Caco-2 (cell line): ENCODE results near the gene LRRC74A. TPM values are rescaled to one million over a fixed set of nuclear protein-coding genes. Genes with fewer than 3 reads are reported as not detected.
A peak's percentile ranks its signal among the peaks of the same experiment; 100 is the strongest.

Experiments used
- BruUV-seq: library from RNA; stranded (reverse); fragments of 400-500 nt; replicated peaks from 2 replicates; lab custom pipeline; 2021; lab: Mats Ljungman, UMichigan
- CTCF ChIA-PET: fragments of 300-600 bp; sonication (Branson Sonifier 250); formaldehyde crosslinking; loops from one replicate; lab custom pipeline; 2022; ENCODE audit warnings: antibody characterized with exemption; lab: Charles Lee
- POLR2A ChIA-PET: fragments of 300-600 bp; sonication (Branson Sonifier 250); formaldehyde crosslinking; loops from one replicate; lab custom pipeline; 2022; ENCODE audit warnings: antibody characterized with exemption; lab: Charles Lee
- DNase-seq, 2 experiments: peaks; one replicate each; pipeline versions ENCODE4 v3.0.0 to v3.0.0-alpha.2; 2020 to 2022
- H3K27me3 ChIP-seq: replicated peaks from 2 replicates; pipeline ENCODE4 v1.6.0; 2011; ENCODE audit warnings: low read length; ENCODE audit not compliant: control insufficient read depth, insufficient read depth
- H3K36me3 ChIP-seq: 2 replicates; pipeline ENCODE4 v1.5.1; 2011; ENCODE audit warnings: low read length; ENCODE audit not compliant: control insufficient read depth, insufficient read depth
- H3K4me1 ChIP-seq: fragments of 250-450 bp; sonication (Bioruptor Pico); 2 replicates; pipeline ENCODE4 v1.5.1; 2020; ENCODE audit warnings: mild to moderate bottlenecking
- H3K4me3 ChIP-seq: 2 replicates; pipeline ENCODE4 v1.5.1; 2011; ENCODE audit warnings: low read depth, mild to moderate bottlenecking, control low read depth, low read length
- H3K9me3 ChIP-seq: fragments of 250-450 bp; sonication (Bioruptor Pico); 2 replicates; pipeline ENCODE4 v1.5.1; 2020; ENCODE audit warnings: mild to moderate bottlenecking, moderate library complexity
- H3K27ac Mint-ChIP-seq: one replicate; pipeline ENCODE4 v1.8.0; 2022; ENCODE audit warnings: mixed read lengths; ENCODE audit not compliant: unreplicated experiment
- H3K27me3 Mint-ChIP-seq: one replicate; pipeline ENCODE4 v1.8.0; 2022; ENCODE audit warnings: mixed read lengths; ENCODE audit not compliant: insufficient read depth, unreplicated experiment
- H3K36me3 Mint-ChIP-seq: one replicate; pipeline ENCODE4 v1.8.0; 2022; ENCODE audit warnings: mild to moderate bottlenecking, mixed read lengths; ENCODE audit not compliant: insufficient read depth, unreplicated experiment
- H3K4me1 Mint-ChIP-seq: one replicate; pipeline ENCODE4 v1.8.0; 2022; ENCODE audit warnings: low read depth, mixed read lengths; ENCODE audit not compliant: unreplicated experiment
- H3K4me3 Mint-ChIP-seq: one replicate; pipeline ENCODE4 v1.8.0; 2022; ENCODE audit warnings: mild to moderate bottlenecking, moderate library complexity, mixed read lengths; ENCODE audit not compliant: unreplicated experiment
- H3K9me3 Mint-ChIP-seq: one replicate; pipeline ENCODE4 v1.8.0; 2022; ENCODE audit warnings: mixed read lengths; ENCODE audit not compliant: unreplicated experiment
- intact Hi-C: fragments of 100-400 bp; cut with micrococcal nuclease; formaldehyde crosslinking; loops from one replicate; pipeline ENCODE4 v1.10.0; 2022; ENCODE audit not compliant: unreplicated experiment
- total RNA-seq: library from RNA; stranded (reverse); gene quantifications from 2 replicates; pipeline ENCODE4 v1.2.3, GENCODE V29; 2022
- TF ChIP-seq, protein P1 (sequence below), 2 experiments: fragments of 200-600 bp in 1 of 2; IDR thresholded peaks; 1 replicate in 1 of 2; 2 replicates in 1 of 2; pipeline versions ENCODE4 v1.5.1 to v1.8.0; 2011 to 2022; ENCODE audit warnings: antibody characterized with exemption in 1 of 2, control low read depth in 1 of 2, inconsistent platforms in 1 of 2, low read depth in 1 of 2, low read length in 1 of 2, mild to moderate bottlenecking in 1 of 2, moderate library complexity in 1 of 2; ENCODE audit not compliant: insufficient read depth in 1 of 2, severe bottlenecking in 1 of 2, unreplicated experiment in 1 of 2

LRRC74A gene
- total RNA-seq, 1 experiment from 2014 or later = not detected

DNA sequence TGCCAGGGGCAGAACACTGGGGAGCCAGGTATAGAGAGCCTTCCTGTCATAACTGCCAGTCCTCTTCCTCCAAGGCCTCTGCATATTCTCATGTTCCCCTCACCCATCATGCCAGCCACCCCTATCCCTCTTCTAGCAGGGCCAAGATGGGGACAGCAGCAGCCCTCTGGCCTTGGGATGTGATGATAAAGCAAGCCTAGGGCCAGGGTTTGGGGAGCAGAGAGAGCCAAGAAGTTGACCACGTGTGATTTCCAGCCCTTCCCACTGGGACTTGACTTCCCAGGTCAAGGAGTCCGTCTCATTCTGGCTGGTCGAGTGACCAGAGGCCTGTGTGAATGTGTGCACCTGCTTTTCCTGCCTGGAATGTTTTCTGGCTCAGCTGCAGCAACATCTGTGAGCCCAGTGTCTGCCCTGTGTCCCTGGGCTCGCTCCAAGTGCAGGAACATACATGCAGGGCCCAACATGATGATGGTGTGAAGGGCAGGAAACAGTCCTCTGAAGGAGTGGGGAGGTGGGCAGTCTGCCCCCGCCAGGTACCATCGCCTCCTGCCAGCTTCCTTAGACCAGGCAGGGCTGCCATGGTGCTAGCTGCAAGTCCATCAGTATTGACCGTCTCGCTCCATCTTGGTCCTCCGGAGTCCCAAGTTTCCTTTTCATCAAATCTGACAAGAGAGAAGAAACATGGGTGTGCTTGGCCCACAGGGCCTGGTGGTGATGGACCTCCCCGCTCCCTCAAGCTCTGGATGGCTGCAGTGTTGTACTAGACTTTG, 43.9 kb upstream of the LRRC74A start:
- no peaks in the 10 kb centered on the region for H3K27me3 ChIP-seq
- no peak for DNase-seq
- H3K4me3 ChIP-seq = no peak overlapping the region
- H3K4me3 Mint-ChIP-seq = no peak overlapping the region
- no peaks in the 10 kb centered on the region for H3K4me1 Mint-ChIP-seq
- TF ChIP-seq, protein P1, sequence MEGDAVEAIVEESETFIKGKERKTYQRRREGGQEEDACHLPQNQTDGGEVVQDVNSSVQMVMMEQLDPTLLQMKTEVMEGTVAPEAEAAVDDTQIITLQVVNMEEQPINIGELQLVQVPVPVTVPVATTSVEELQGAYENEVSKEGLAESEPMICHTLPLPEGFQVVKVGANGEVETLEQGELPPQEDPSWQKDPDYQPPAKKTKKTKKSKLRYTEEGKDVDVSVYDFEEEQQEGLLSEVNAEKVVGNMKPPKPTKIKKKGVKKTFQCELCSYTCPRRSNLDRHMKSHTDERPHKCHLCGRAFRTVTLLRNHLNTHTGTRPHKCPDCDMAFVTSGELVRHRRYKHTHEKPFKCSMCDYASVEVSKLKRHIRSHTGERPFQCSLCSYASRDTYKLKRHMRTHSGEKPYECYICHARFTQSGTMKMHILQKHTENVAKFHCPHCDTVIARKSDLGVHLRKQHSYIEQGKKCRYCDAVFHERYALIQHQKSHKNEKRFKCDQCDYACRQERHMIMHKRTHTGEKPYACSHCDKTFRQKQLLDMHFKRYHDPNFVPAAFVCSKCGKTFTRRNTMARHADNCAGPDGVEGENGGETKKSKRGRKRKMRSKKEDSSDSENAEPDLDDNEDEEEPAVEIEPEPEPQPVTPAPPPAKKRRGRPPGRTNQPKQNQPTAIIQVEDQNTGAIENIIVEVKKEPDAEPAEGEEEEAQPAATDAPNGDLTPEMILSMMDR (IDR thresholded peaks at IDR 0.05; ENCODE audit: insufficient read depth in 1 of 2, low read depth in 1 of 2, low read length in 1 of 2, severe bottlenecking in 1 of 2, unreplicated experiment in 1 of 2) = no peak
- no peaks in the 10 kb centered on the region for H3K36me3 ChIP-seq
- H3K4me1 ChIP-seq = no peaks in the 10 kb centered on the region
- H3K9me3 Mint-ChIP-seq = no peaks in the 10 kb centered on the region
- BruUV-seq = no TSS peak
- ChIA-PET POLR2A (no interaction called here), CTCF (no interaction called here)
- intact Hi-C loops = no loop called here
- peak overlapping the region; percentile 32 for H3K27ac Mint-ChIP-seq
- peaks cover 7% of the 10 kb centered on the region for H3K36me3 Mint-ChIP-seq
- H3K9me3 ChIP-seq = no peaks in the 10 kb centered on the region
- H3K27me3 Mint-ChIP-seq = no peaks in the 10 kb centered on the region

- Histone ChIP-seq H3K4me3 (no peak overlapping the region), H3K36me3 (no peaks in the 10 kb centered on the region), H3K4me1 (no peaks in the 10 kb centered on the region), H3K9me3 (no peaks in the 10 kb centered on the region), H3K27me3 (no peaks in the 10 kb centered on the region)
- POLR2A ChIA-PET = no interaction called here
- Mint-ChIP-seq H3K4me3 (no peak overlapping the region), H3K27me3 (no peaks in the 10 kb centered on the region), H3K27ac (peak overlapping the region; percentile 32), H3K36me3 (peaks cover 7% of the 10 kb centered on the region), H3K9me3 (no peaks in the 10 kb centered on the region), H3K4me1 (no peaks in the 10 kb centered on the region)
- intact Hi-C loops = no loop called here
- CTCF ChIA-PET = interaction anchor here (1.1 kb wide), 1 partner anchor 66 kb away, joined by 3 read pairs; no protein-coding TSS in a partner anchor
- no TSS peak for BruUV-seq
- TF ChIP-seq, protein P1 (IDR thresholded peaks at IDR 0.05; ENCODE audit: insufficient read depth in 1 of 2, low read depth in 1 of 2, low read length in 1 of 2, severe bottlenecking in 1 of 2, unreplicated experiment in 1 of 2) = no peak
- no peak for DNase-seq
Measured at GRCh38 chr14:76782885-76783566, 43.2 kb upstream of the LRRC74A start.

- no peaks in the 10 kb centered on the region for H3K36me3 ChIP-seq
- Mint-ChIP-seq H3K27me3 (no peaks in the 10 kb centered on the region), H3K4me1 (no peaks in the 10 kb centered on the region), H3K9me3 (no peaks in the 10 kb centered on the region), H3K4me3 (no peak overlapping the region), H3K36me3 (peaks cover 7% of the 10 kb centered on the region), H3K27ac (no peak overlapping the region)
- H3K4me1 ChIP-seq = no peaks in the 10 kb centered on the region
- H3K9me3 ChIP-seq = no peaks in the 10 kb centered on the region
- no peak for DNase-seq
- intact Hi-C loops = no loop called here
- no TSS peak for BruUV-seq
- ChIA-PET CTCF (interaction anchor here (0.6 to 1.8 kb wide), 11 partner anchors 9 to 683 kb away, joined by 3 to 21 read pairs (median 5); partner anchors contain the start of gene ANGEL1), POLR2A (interaction anchor here (0.7 kb wide), 1 partner anchor 28 kb away, joined by 4 read pairs; the partner anchor contains the start of gene ANGEL1)
- no peaks in the 10 kb centered on the region for H3K27me3 ChIP-seq
- TF ChIP-seq, protein P1 (IDR thresholded peaks at IDR 0.05; ENCODE audit: insufficient read depth in 1 of 2, low read depth in 1 of 2, low read length in 1 of 2, severe bottlenecking in 1 of 2, unreplicated experiment in 1 of 2) = no peak
- H3K4me3 ChIP-seq = no peak overlapping the region
Measured at GRCh38 chr14:76784266-76784874, 41.8 kb upstream of the LRRC74A start.
